Peyer's patch (tissue), 4 donors: ENCODE data around the gene SPEM3. TPM values are rescaled to one million over a fixed set of nuclear protein-coding genes. Genes with fewer than 3 reads are reported as not detected.

ENCODE experiments used
- DNase-seq, 3 donors: peaks; one replicate each; pipeline ENCODE4 v3.0.0-alpha.2; 2017 to 2019
- H3K27ac ChIP-seq, 4 donors: fragments of 200-600 bp; sonication (generic); one replicate each; pipeline ENCODE4 v1.5.1; 2016 to 2019
- H3K27me3 ChIP-seq, 2 donors: fragments of 200-600 bp; sonication (generic); one replicate each; pipeline ENCODE4 v1.5.1; 2019
- H3K36me3 ChIP-seq, 3 donors: fragments of 200-600 bp; sonication (generic); one replicate each; pipeline ENCODE4 v1.5.1; 2016 to 2019
- H3K4me1 ChIP-seq, 4 donors: fragments of 200-600 bp; sonication (generic); one replicate each; pipeline ENCODE4 v1.5.1; 2016 to 2019
- H3K4me3 ChIP-seq, 4 donors: fragments of 200-600 bp; sonication (generic); 1 replicate in 3 of 4; 2 replicates in 1 of 4; pipeline ENCODE4 v1.5.1; 2016 to 2019; ENCODE audit warnings: mild to moderate bottlenecking in 1 of 4
- H3K9me3 ChIP-seq, 4 donors: fragments of 200-600 bp; sonication (generic); one replicate each; pipeline ENCODE4 v1.5.1; 2016 to 2019; ENCODE audit warnings: mild to moderate bottlenecking in 1 of 4
- CTCF ChIP-seq, 6 experiments: fragments of 450-650 bp in 4 of 6; fragments of 200-600 bp in 2 of 6; sonication (generic) in 1 of 6; IDR thresholded peaks; one replicate each; pipeline ENCODE4 v1.5.1; 2017 to 2019; ENCODE audit warnings: antibody characterized with exemption in 6 of 6, mild to moderate bottlenecking in 3 of 6, moderate library complexity in 1 of 6
- POLR2A ChIP-seq, 2 donors: fragments of 450-650 bp; IDR thresholded peaks; one replicate each; pipeline ENCODE4 v1.5.1; 2017; ENCODE audit warnings: antibody characterized with exemption in 2 of 2, mild to moderate bottlenecking in 2 of 2, moderate library complexity in 2 of 2
- total RNA-seq, 4 donors: library from RNA; depleted of rRNA; stranded (reverse); fragments of >200 nt; gene quantifications; one replicate each; pipeline ENCODE4 v1.1.0, GENCODE V29; 2016

SPEM3 gene
- total RNA-seq, 4 donors from 2014 or later: not detected

GRCh38 chr17:7405350-7406234, 23.1 kb upstream of the SPEM3 start:
- peak overlapping the region; percentile 88 to 96 (median 92) for H3K27ac ChIP-seq
- no peaks in the 10 kb centered on the region for H3K9me3 ChIP-seq
- H3K27me3 ChIP-seq: no peaks in the 10 kb centered on the region
- peak overlapping the region; percentile 49 to 90 (median 69) for H3K4me3 ChIP-seq
- no peak for TF ChIP-seq CTCF (IDR thresholded peaks at IDR 0.05)
- TF ChIP-seq POLR2A (IDR thresholded peaks at IDR 0.05): no peak
- H3K4me1 ChIP-seq: peaks cover 0 to 15% (median 5%) of the 10 kb centered on the region in 4 donors
- DNase-seq: no peak
- H3K36me3 ChIP-seq: no peaks in the 10 kb centered on the region

GRCh38 chr17:7406235-7406825, 22.3 kb upstream of the SPEM3 start:
- no peak for DNase-seq
- no peaks in the 10 kb centered on the region for H3K36me3 ChIP-seq
- no peaks in the 10 kb centered on the region for H3K27me3 ChIP-seq
- H3K9me3 ChIP-seq: no peaks in the 10 kb centered on the region
- no peak overlapping the region for H3K4me3 ChIP-seq
- peaks cover 0 to 15% (median 5%) of the 10 kb centered on the region in 4 donors for H3K4me1 ChIP-seq
- H3K27ac ChIP-seq: no peak overlapping the region
- TF ChIP-seq CTCF (IDR thresholded peaks at IDR 0.05) (no peak), POLR2A (IDR thresholded peaks at IDR 0.05) (no peak)

- Histone ChIP-seq H3K27me3 (no peaks in the 10 kb centered on the region), H3K4me3 (no peak overlapping the region)
These were observed 21.6 kb upstream of the SPEM3 start for GRCh38 chr17:7407082-7407481.

GRCh38 chr17:7407485-7408251, 21.0 kb upstream of the SPEM3 start, which contains the start of gene NLGN2:
Gene NLGN2, plus strand, starts transcription at chr17:7407845. Its CDS starts 411 bp downstream, at chr17:7408256.
- no peaks in the 10 kb centered on the region for H3K36me3 ChIP-seq
- H3K27me3 ChIP-seq: no peaks in the 10 kb centered on the region
- no peaks in the 10 kb centered on the region for H3K9me3 ChIP-seq
- H3K27ac ChIP-seq: no peak within 1 kb of the TSS
- TF ChIP-seq CTCF (IDR thresholded peaks at IDR 0.05) (no peak), POLR2A (IDR thresholded peaks at IDR 0.05) (no peak)
- DNase-seq: no peak
- peak within 1 kb of the TSS in 1 of 4 donors; percentile 14 for H3K4me3 ChIP-seq
- H3K4me1 ChIP-seq: peaks cover 0 to 7% (median 5%) of the 10 kb centered on the region in 4 donors

More at GRCh38 chr17:7407082-7407481, 21.6 kb upstream of the SPEM3 start:
- H3K9me3 ChIP-seq: no peaks in the 10 kb centered on the region
- TF ChIP-seq POLR2A (IDR thresholded peaks at IDR 0.05) (no peak), CTCF (IDR thresholded peaks at IDR 0.05) (no peak)
- H3K36me3 ChIP-seq: no peaks in the 10 kb centered on the region
- peaks cover 0 to 12% (median 5%) of the 10 kb centered on the region in 4 donors for H3K4me1 ChIP-seq
- no peak for DNase-seq
- no peak overlapping the region for H3K27ac ChIP-seq

- TF ChIP-seq POLR2A (IDR thresholded peaks at IDR 0.05) (no peak), CTCF (IDR thresholded peaks at IDR 0.05) (no peak)
- peak overlapping the region in 1 of 4 donors; percentile 14 for H3K4me3 ChIP-seq
These were observed 20.4 kb upstream of the SPEM3 start for GRCh38 chr17:7408252-7408727.

More at GRCh38 chr17:7408252-7408727, 20.4 kb upstream of the SPEM3 start:
- Histone ChIP-seq H3K27me3 (no peaks in the 10 kb centered on the region), H3K4me1 (peaks cover 0 to 7% (median under 1%) of the 10 kb centered on the region in 4 donors), H3K36me3 (no peaks in the 10 kb centered on the region), H3K27ac (no peak overlapping the region), H3K9me3 (no peaks in the 10 kb centered on the region)
- DNase-seq: no peak
